K562 (cell line): ENCODE results near the gene HAO2.

Experiments
- CBX8 ChIP-seq: fragments of 200-600 bp; sonication (generic); IDR thresholded peaks from 2 replicates; pipeline ENCODE4 v1.6.1; 2012; ENCODE audit warnings: borderline replicate concordance, mixed run types, low read depth, mild to moderate bottlenecking, moderate library complexity, mixed read lengths, low read length, control low read depth, inconsistent platforms; ENCODE audit not compliant: poor library complexity, severe bottlenecking; ENCODE audit errors: extremely low read depth
- EZH2 ChIP-seq: IDR thresholded peaks from 2 replicates; pipeline ENCODE4 v1.6.1; 2012; ENCODE audit warnings: low read depth, mild to moderate bottlenecking, inconsistent platforms, low read length, borderline replicate concordance
- GTF2F1 ChIP-seq: IDR thresholded peaks from 2 replicates; pipeline ENCODE4 v1.6.1; 2011; ENCODE audit warnings: low read depth, low read length, improper control_type of control experiment
- HDAC6 ChIP-seq: IDR thresholded peaks from 2 replicates; pipeline ENCODE4 v1.6.1; 2012; ENCODE audit warnings: low read depth, mild to moderate bottlenecking, control low read depth, inconsistent platforms, low read length, moderate library complexity
- KLF16 ChIP-seq: IDR thresholded peaks from 2 replicates; pipeline ENCODE4 v1.6.1; 2016; ENCODE audit warnings: antibody characterized with exemption
- SREBF2 ChIP-seq: sonication (generic); formaldehyde crosslinking; IDR thresholded peaks from 2 replicates; pipeline ENCODE4 v1.4.0; 2020; ENCODE audit warnings: mild to moderate bottlenecking, missing genetic modification reagents
- TAF7 ChIP-seq: fragments of 450-650 bp; IDR thresholded peaks from 2 replicates; pipeline ENCODE4 v1.6.1; 2016; ENCODE audit warnings: missing genetic modification characterization, missing compliant biosample characterization
- YY1 ChIP-seq, 3 experiments: IDR thresholded peaks; 2 replicates each; pipeline ENCODE4 v1.6.1; 2011; ENCODE audit warnings: low read length in 2 of 3, mild to moderate bottlenecking in 2 of 3, moderate library complexity in 2 of 3, borderline replicate concordance in 1 of 3, control low read depth in 1 of 3, low read depth in 1 of 3; ENCODE audit not compliant: insufficient read depth in 3 of 3, insufficient replicate concordance in 2 of 3, control insufficient read depth in 1 of 3, insufficient read length in 1 of 3; ENCODE audit errors: extremely low read depth in 1 of 3
- TF ChIP-seq, protein P1 (sequence below): sonication (generic); formaldehyde crosslinking; IDR thresholded peaks from 2 replicates; pipeline ENCODE4 v1.5.0; 2020; ENCODE audit warnings: missing genetic modification reagents
- TF ChIP-seq, protein P2 (sequence below), 3 experiments: IDR thresholded peaks in 2 of 3; conservative IDR thresholded peaks in 1 of 3; 2 replicates each; pipeline ENCODE4 v1.5.1; 2011 to 2012; ENCODE audit warnings: low read length in 3 of 3, mild to moderate bottlenecking in 3 of 3, control low read depth in 2 of 3, improper control_type of control experiment in 1 of 3, inconsistent platforms in 1 of 3, low read depth in 1 of 3, mixed read lengths in 1 of 3, moderate library complexity in 1 of 3; ENCODE audit not compliant: insufficient read depth in 2 of 3
- TF ChIP-seq, protein P3 (sequence below), 2 experiments: fragments of 450-650 bp in 1 of 2; IDR thresholded peaks; 2 replicates each; pipeline ENCODE4 v1.6.1; 2011 to 2017; ENCODE audit warnings: low read depth in 2 of 2, antibody characterized with exemption in 1 of 2, borderline replicate concordance in 1 of 2, low read length in 1 of 2, mild to moderate bottlenecking in 1 of 2, mixed read lengths in 1 of 2; ENCODE audit not compliant: control insufficient read depth in 1 of 2

DNA sequence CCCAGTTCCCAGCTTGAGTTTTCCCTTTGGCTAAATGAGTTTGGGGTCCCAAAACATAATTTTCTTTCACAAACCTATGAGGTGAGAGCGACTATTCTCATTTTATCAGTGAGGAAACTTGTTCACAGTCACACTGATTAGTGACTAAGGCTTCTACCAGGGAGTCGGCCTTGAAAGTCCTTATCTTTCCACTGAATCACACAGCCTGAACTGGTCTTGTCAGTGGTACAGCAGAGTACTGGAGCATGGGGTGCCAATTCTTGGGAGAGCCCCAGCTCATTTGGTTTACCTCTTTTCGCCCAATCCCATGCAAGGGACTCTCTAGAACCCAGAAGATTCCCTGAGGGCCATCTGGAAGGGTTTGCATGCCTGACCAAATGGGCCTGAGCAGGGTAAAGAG, 63.3 kb downstream of the HAO2 start:
- no peak for TF ChIP-seq KLF16
- no peak for TF ChIP-seq GTF2F1
- no peak for TF ChIP-seq YY1 (IDR thresholded peaks at IDR 0.05; ENCODE audit: borderline replicate concordance in 1 of 3, control insufficient read depth in 1 of 3, extremely low read depth in 1 of 3, insufficient read depth in 3 of 3, insufficient read length in 1 of 3, insufficient replicate concordance in 2 of 3, low read depth in 1 of 3, low read length in 2 of 3)
- TF ChIP-seq SREBF2 (CRISPR knock-in tag): no peak
- TF ChIP-seq, protein P1, sequence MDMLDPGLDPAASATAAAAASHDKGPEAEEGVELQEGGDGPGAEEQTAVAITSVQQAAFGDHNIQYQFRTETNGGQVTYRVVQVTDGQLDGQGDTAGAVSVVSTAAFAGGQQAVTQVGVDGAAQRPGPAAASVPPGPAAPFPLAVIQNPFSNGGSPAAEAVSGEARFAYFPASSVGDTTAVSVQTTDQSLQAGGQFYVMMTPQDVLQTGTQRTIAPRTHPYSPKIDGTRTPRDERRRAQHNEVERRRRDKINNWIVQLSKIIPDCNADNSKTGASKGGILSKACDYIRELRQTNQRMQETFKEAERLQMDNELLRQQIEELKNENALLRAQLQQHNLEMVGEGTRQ (CRISPR knock-in tag): no peak
- no peak for TF ChIP-seq EZH2
- TF ChIP-seq, protein P2, sequence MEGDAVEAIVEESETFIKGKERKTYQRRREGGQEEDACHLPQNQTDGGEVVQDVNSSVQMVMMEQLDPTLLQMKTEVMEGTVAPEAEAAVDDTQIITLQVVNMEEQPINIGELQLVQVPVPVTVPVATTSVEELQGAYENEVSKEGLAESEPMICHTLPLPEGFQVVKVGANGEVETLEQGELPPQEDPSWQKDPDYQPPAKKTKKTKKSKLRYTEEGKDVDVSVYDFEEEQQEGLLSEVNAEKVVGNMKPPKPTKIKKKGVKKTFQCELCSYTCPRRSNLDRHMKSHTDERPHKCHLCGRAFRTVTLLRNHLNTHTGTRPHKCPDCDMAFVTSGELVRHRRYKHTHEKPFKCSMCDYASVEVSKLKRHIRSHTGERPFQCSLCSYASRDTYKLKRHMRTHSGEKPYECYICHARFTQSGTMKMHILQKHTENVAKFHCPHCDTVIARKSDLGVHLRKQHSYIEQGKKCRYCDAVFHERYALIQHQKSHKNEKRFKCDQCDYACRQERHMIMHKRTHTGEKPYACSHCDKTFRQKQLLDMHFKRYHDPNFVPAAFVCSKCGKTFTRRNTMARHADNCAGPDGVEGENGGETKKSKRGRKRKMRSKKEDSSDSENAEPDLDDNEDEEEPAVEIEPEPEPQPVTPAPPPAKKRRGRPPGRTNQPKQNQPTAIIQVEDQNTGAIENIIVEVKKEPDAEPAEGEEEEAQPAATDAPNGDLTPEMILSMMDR (IDR thresholded peaks at IDR 0.05 in 2 of 3, conservative IDR thresholded peaks at IDR 0.05 in 1 of 3; ENCODE audit: insufficient read depth in 2 of 3, low read depth in 1 of 3, low read length in 3 of 3): no peak
- TF ChIP-seq HDAC6: no peak
- no peak for TF ChIP-seq TAF7 (tag)
- TF ChIP-seq, protein P3, sequence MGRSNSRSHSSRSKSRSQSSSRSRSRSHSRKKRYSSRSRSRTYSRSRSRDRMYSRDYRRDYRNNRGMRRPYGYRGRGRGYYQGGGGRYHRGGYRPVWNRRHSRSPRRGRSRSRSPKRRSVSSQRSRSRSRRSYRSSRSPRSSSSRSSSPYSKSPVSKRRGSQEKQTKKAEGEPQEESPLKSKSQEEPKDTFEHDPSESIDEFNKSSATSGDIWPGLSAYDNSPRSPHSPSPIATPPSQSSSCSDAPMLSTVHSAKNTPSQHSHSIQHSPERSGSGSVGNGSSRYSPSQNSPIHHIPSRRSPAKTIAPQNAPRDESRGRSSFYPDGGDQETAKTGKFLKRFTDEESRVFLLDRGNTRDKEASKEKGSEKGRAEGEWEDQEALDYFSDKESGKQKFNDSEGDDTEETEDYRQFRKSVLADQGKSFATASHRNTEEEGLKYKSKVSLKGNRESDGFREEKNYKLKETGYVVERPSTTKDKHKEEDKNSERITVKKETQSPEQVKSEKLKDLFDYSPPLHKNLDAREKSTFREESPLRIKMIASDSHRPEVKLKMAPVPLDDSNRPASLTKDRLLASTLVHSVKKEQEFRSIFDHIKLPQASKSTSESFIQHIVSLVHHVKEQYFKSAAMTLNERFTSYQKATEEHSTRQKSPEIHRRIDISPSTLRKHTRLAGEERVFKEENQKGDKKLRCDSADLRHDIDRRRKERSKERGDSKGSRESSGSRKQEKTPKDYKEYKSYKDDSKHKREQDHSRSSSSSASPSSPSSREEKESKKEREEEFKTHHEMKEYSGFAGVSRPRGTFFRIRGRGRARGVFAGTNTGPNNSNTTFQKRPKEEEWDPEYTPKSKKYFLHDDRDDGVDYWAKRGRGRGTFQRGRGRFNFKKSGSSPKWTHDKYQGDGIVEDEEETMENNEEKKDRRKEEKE (IDR thresholded peaks at IDR 0.05; ENCODE audit: borderline replicate concordance in 1 of 2, control insufficient read depth in 1 of 2, low read depth in 2 of 2, low read length in 1 of 2): no peak
- no peak for TF ChIP-seq CBX8
